Measurements from ENCODE around the gene VEGFD. TPM values are rescaled to one million over a fixed set of nuclear protein-coding genes. Genes with fewer than 3 reads are reported as not detected.

VEGFD gene, protein sequence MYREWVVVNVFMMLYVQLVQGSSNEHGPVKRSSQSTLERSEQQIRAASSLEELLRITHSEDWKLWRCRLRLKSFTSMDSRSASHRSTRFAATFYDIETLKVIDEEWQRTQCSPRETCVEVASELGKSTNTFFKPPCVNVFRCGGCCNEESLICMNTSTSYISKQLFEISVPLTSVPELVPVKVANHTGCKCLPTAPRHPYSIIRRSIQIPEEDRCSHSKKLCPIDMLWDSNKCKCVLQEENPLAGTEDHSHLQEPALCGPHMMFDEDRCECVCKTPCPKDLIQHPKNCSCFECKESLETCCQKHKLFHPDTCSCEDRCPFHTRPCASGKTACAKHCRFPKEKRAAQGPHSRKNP
- total RNA-seq (2012; rRNA removed) (under 0.01 and 0.18 TPM in 2 replicates), polyA plus RNA-seq (2012; rRNA removed) (0.13 and 0.19 TPM in 2 replicates), Bru-seq, nascent RNA (percentile 44 among the genes with signal in this experiment), BruChase-seq, experiment 1, labeled RNA remaining after a 6-hour chase (percentile 37 among the genes with signal in this experiment), BruChase-seq, experiment 2, labeled RNA remaining after a 2-hour chase (percentile 42 among the genes with signal in this experiment)
- 0.14 and 0.20 TPM in 2 replicates for polyA plus RNA-seq (2012; cell fraction: cytosol; rRNA removed)
- 0.16 and 0.72 TPM in 2 replicates for polyA plus RNA-seq (2012; cell fraction: nucleus; rRNA removed; ENCODE audit: low replicate concordance)
- long read RNA-seq, partial matches to known transcripts, result 0 of 1 reads
- long read RNA-seq, other reads (novel, unspliced or antisense), result 0 of 1 reads

GRCh38 chrX:15384304-15384703 is at the start of gene VEGFD:
Gene VEGFD (minus strand): TSS chrX:15384413. CDS start chrX:15383946, 467 bp downstream.
- peak; percentile 86 for DNase-seq

More at GRCh38 chrX:15384304-15384703, at the start of gene VEGFD:
- H3K9me1 ChIP-seq (ENCODE audit: insufficient read depth, low read length), result no peaks in the 10 kb centered on the region
- no peak within 1 kb of the TSS for H2BK20ac ChIP-seq (ENCODE audit: low read depth, low read length)
- H3K23ac ChIP-seq (ENCODE audit: low read depth, low read length), result no peak within 1 kb of the TSS
- no peak within 1 kb of the TSS for H2BK120ac ChIP-seq (ENCODE audit: low read depth, low read length)
- no peak within 1 kb of the TSS for H3K18ac ChIP-seq (ENCODE audit: low read depth, low read length)
- no TSS peak for BruUV-seq (replicated peaks)
- H2AK5ac ChIP-seq (ENCODE audit: low read depth, low read length), result no peak within 1 kb of the TSS
- H3K9ac ChIP-seq (ENCODE audit: low read depth, low read length), result no peak within 1 kb of the TSS
- H3K79me1 ChIP-seq (ENCODE audit: low read depth in 1 of 2, low read length in 2 of 2), result no peaks in the 10 kb centered on the region
- no peaks in the 10 kb centered on the region for H3K36me3 ChIP-seq (ENCODE audit: control insufficient read depth, insufficient read depth, low read length)
- no peak within 1 kb of the TSS for H2AK9ac ChIP-seq (replicated peaks; ENCODE audit: low read depth, low read length, poor library complexity)
- WGBS, 2 experiments (ENCODE audit: extremely low coverage in 2 of 2, insufficient read length in 1 of 2), result no CpG with 5 or more reads among the region's 2 CpGs
- no peak within 1 kb of the TSS for H3K56ac ChIP-seq (ENCODE audit: extremely low read depth, insufficient read depth, low read length)
- H3K4me1 ChIP-seq (ENCODE audit: control insufficient read depth, insufficient read depth, low read length), result peaks cover 1% of the 10 kb centered on the region; the same call in 1 of the 2 replicates
- peak; percentile 84 for ATAC-seq (ENCODE audit: low read depth)
- no peaks in the 10 kb centered on the region for H4K20me1 ChIP-seq (ENCODE audit: insufficient read depth, low read length)
- H2AFZ ChIP-seq (replicated peaks; ENCODE audit: low read length, poor library complexity), result no peak within 1 kb of the TSS
- no peak within 1 kb of the TSS for H3K4ac ChIP-seq (ENCODE audit: low read depth, low read length)
- intact Hi-C loops (cut with micrococcal nuclease) (no loop called here), dilution Hi-C loops (cut with HindIII; ENCODE audit: low sequenced_read_pairs, unreplicated experiment) (no loop called here), in situ Hi-C loops (cut with MboI; ENCODE audit: low sequenced_read_pairs) (no loop called here)
- no peak within 1 kb of the TSS for H4K91ac ChIP-seq (ENCODE audit: insufficient read depth, low read depth, low read length)
- H4K5ac ChIP-seq (ENCODE audit: low read depth, low read length), result no peak within 1 kb of the TSS
- H3K4me3 ChIP-seq (ENCODE audit: insufficient read depth, low read depth, low read length), result no peak within 1 kb of the TSS
- no peaks in the 10 kb centered on the region for H3K9me3 ChIP-seq (ENCODE audit: control insufficient read depth, insufficient read depth, low read length)
- no peak within 1 kb of the TSS for H4K8ac ChIP-seq (ENCODE audit: low read depth in 2 of 2, low read length in 2 of 2)
- H2BK15ac ChIP-seq (ENCODE audit: low read depth, low read length), result no peak within 1 kb of the TSS
- H3K27ac ChIP-seq (ENCODE audit: insufficient read depth, low read length), result peak within 1 kb of the TSS; percentile 24; the same call in 1 of the 2 replicates
- POLR2A ChIA-PET (ENCODE audit: unreplicated experiment), result no interaction called here
- no peak within 1 kb of the TSS for H3K14ac ChIP-seq (replicated peaks; ENCODE audit: low read depth, low read length)
- CTCF ChIA-PET, result interaction anchor here (0.8 kb wide), 1 partner anchor 16 kb away, joined by 3 read pairs; no protein-coding TSS in a partner anchor
- H3K4me2 ChIP-seq (ENCODE audit: low read depth, low read length), result no peak within 1 kb of the TSS
- TF ChIP-seq, protein P1, sequence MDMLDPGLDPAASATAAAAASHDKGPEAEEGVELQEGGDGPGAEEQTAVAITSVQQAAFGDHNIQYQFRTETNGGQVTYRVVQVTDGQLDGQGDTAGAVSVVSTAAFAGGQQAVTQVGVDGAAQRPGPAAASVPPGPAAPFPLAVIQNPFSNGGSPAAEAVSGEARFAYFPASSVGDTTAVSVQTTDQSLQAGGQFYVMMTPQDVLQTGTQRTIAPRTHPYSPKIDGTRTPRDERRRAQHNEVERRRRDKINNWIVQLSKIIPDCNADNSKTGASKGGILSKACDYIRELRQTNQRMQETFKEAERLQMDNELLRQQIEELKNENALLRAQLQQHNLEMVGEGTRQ (IDR thresholded peaks at IDR 0.05; ENCODE audit: low read depth, low read length), result no peak
- peak; percentile 80 for TF ChIP-seq CEBPB (IDR thresholded peaks at IDR 0.05; ENCODE audit: low read depth, low read length)
- H2BK5ac ChIP-seq (ENCODE audit: low read depth, low read length, poor library complexity, severe bottlenecking), result no peak within 1 kb of the TSS
- H3K27me3 ChIP-seq (ENCODE audit: control insufficient read depth, insufficient read depth, low read length), result no peaks in the 10 kb centered on the region

All from IMR-90 (cell line).